K562 (cell line): ENCODE results near the gene TMEM273. TPM values are rescaled to one million over a fixed set of nuclear protein-coding genes. Genes with fewer than 3 reads are reported as not detected.

Experiments used
- GATA2 ChIP-seq: sonication (generic); formaldehyde crosslinking; IDR thresholded peaks from 2 replicates; pipeline ENCODE4 v1.4.0; 2020; ENCODE audit warnings: mild to moderate bottlenecking, missing genetic modification reagents
- KDM1A ChIP-seq, 2 experiments: fragments of 450-650 bp; IDR thresholded peaks; 2 replicates each; pipeline ENCODE4 v1.6.1; 2016; ENCODE audit warnings: mild to moderate bottlenecking in 2 of 2
- NFIX ChIP-seq: fragments of 250-450 bp; sonication (Bioruptor Pico); IDR thresholded peaks from 2 replicates; pipeline ENCODE4 v1.4.0; 2020; ENCODE audit warnings: low read depth, mild to moderate bottlenecking, moderate library complexity
- SIX5 ChIP-seq, 2 experiments: IDR thresholded peaks; 2 replicates each; pipeline ENCODE4 v1.6.1; 2011; ENCODE audit warnings: low read length in 2 of 2, borderline replicate concordance in 1 of 2, low read depth in 1 of 2, mild to moderate bottlenecking in 1 of 2, moderate library complexity in 1 of 2; ENCODE audit not compliant: insufficient read depth in 1 of 2
- TRIM24 ChIP-seq, 2 experiments: fragments of 450-650 bp; IDR thresholded peaks; 2 replicates each; pipeline ENCODE4 v1.6.1; 2016
- YY1 ChIP-seq, 3 experiments: IDR thresholded peaks; 2 replicates each; pipeline ENCODE4 v1.6.1; 2011; ENCODE audit warnings: low read length in 2 of 3, mild to moderate bottlenecking in 2 of 3, moderate library complexity in 2 of 3, borderline replicate concordance in 1 of 3, control low read depth in 1 of 3, low read depth in 1 of 3; ENCODE audit not compliant: insufficient read depth in 3 of 3, insufficient replicate concordance in 2 of 3, control insufficient read depth in 1 of 3, insufficient read length in 1 of 3; ENCODE audit errors: extremely low read depth in 1 of 3
- ZNF699 ChIP-seq: fragments of 250-450 bp; sonication (Bioruptor Pico); IDR thresholded peaks from 2 replicates; pipeline ENCODE4 v1.8.0; 2021; ENCODE audit warnings: mild to moderate bottlenecking, moderate library complexity; ENCODE audit not compliant: insufficient replicate concordance
- polyA plus RNA-seq, 8 experiments: library from polyadenylated mRNA; depleted of rRNA in 4 of 8; stranded (reverse) in 5 of 8; unstranded in 3 of 8; fragments of >200 nt; fragmentation: Nextera tagmentation in 2 of 8; fragmentation: Illumina TruSeq in 1 of 8; extraction: Ambion mirVana in 2 of 8; extraction: Trizol in 1 of 8; gene quantifications; 2 replicates each; pipeline versions ENCODE4 v1.2.1 to v1.2.3, GENCODE V29; 2011 to 2014; ENCODE audit warnings: inconsistent platforms in 1 of 8, missing spikeins in 1 of 8
- total RNA-seq, 7 experiments: library from RNA; depleted of rRNA in 6 of 7; stranded (reverse); fragments of >200 nt in 6 of 7; fragmentation: Illumina TruSeq in 2 of 7; extraction: Trizol in 2 of 7; gene quantifications; 2 replicates each; pipeline versions ENCODE4 v1.2.1 to v1.2.3, GENCODE V29; 2011 to 2021; ENCODE audit warnings: low replicate concordance in 1 of 7
- TF ChIP-seq, protein P1 (sequence below): sonication (generic); formaldehyde crosslinking; IDR thresholded peaks from 2 replicates; pipeline ENCODE4 v1.8.1; 2023; ENCODE audit warnings: mild to moderate bottlenecking, missing genetic modification reagents
- TF ChIP-seq, protein P2 (sequence below), 3 experiments: IDR thresholded peaks in 2 of 3; conservative IDR thresholded peaks in 1 of 3; 2 replicates each; pipeline ENCODE4 v1.5.1; 2011 to 2012; ENCODE audit warnings: low read length in 3 of 3, mild to moderate bottlenecking in 3 of 3, control low read depth in 2 of 3, improper control_type of control experiment in 1 of 3, inconsistent platforms in 1 of 3, low read depth in 1 of 3, mixed read lengths in 1 of 3, moderate library complexity in 1 of 3; ENCODE audit not compliant: insufficient read depth in 2 of 3
- TF ChIP-seq, protein P3 (sequence below): fragments of 450-650 bp; IDR thresholded peaks from 2 replicates; pipeline ENCODE4 v1.6.1; 2016
- TF ChIP-seq, protein P4 (sequence below), 2 experiments: IDR thresholded peaks in 1 of 2; conservative IDR thresholded peaks in 1 of 2; 2 replicates each; pipeline ENCODE4 v1.6.1; 2016; ENCODE audit warnings: low read depth in 2 of 2, mild to moderate bottlenecking in 1 of 2, missing compliant biosample characterization in 1 of 2, missing genetic modification characterization in 1 of 2, moderate library complexity in 1 of 2
- TF ChIP-seq, protein P5 (sequence below): fragments of 450-650 bp; IDR thresholded peaks from 2 replicates; pipeline ENCODE4 v1.6.1; 2016; ENCODE audit warnings: antibody characterized with exemption

The TMEM273 gene
- total and polyA plus RNA-seq, 9 of the 15 experiments (the other 6 are each of a cell fraction or from before 2014, with no cell fraction given): 39.2 to 131 (median 95.6) TPM

DNA sequence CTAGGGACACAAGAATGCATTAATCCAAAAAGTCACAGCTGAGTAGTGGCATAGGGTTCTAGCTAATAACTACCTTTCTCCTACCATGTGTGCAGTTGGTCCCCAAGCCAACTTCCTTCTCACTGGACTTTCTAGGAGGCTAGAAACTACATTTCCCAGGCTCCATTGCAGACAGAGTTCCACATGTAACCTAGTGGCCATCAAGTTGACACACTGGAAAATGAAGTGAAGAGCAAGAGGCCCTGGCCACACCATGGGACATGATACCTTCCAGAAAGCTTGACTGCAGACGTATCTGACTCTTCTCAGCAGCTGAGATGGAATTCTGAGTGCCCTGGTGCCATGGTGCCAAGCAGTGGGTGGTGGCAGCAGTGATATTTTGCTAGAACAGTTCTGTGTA is 49.8 kb upstream of the TMEM273 start (continued):
- TF ChIP-seq, protein P1, sequence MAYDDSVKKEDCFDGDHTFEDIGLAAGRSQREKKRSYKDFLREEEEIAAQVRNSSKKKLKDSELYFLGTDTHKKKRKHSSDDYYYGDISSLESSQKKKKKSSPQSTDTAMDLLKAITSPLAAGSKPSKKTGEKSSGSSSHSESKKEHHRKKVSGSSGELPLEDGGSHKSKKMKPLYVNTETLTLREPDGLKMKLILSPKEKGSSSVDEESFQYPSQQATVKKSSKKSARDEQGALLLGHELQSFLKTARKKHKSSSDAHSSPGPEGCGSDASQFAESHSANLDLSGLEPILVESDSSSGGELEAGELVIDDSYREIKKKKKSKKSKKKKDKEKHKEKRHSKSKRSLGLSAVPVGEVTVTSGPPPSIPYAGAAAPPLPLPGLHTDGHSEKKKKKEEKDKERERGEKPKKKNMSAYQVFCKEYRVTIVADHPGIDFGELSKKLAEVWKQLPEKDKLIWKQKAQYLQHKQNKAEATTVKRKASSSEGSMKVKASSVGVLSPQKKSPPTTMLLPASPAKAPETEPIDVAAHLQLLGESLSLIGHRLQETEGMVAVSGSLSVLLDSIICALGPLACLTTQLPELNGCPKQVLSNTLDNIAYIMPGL (CRISPR knock-in tag): no peak
- no peak for TF ChIP-seq GATA2 (CRISPR knock-in tag)
- no peak for TF ChIP-seq ZNF699
- TF ChIP-seq, protein P2, sequence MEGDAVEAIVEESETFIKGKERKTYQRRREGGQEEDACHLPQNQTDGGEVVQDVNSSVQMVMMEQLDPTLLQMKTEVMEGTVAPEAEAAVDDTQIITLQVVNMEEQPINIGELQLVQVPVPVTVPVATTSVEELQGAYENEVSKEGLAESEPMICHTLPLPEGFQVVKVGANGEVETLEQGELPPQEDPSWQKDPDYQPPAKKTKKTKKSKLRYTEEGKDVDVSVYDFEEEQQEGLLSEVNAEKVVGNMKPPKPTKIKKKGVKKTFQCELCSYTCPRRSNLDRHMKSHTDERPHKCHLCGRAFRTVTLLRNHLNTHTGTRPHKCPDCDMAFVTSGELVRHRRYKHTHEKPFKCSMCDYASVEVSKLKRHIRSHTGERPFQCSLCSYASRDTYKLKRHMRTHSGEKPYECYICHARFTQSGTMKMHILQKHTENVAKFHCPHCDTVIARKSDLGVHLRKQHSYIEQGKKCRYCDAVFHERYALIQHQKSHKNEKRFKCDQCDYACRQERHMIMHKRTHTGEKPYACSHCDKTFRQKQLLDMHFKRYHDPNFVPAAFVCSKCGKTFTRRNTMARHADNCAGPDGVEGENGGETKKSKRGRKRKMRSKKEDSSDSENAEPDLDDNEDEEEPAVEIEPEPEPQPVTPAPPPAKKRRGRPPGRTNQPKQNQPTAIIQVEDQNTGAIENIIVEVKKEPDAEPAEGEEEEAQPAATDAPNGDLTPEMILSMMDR (IDR thresholded peaks at IDR 0.05 in 2 of 3, conservative IDR thresholded peaks at IDR 0.05 in 1 of 3; ENCODE audit: insufficient read depth in 2 of 3, low read depth in 1 of 3, low read length in 3 of 3): peak in 1 of 3 experiments; percentile 35; a peak in 2 of 6 replicates
- TF ChIP-seq NFIX: no peak
- no peak for TF ChIP-seq TRIM24 (IDR thresholded peaks at IDR 0.05)
- peak; percentile 61 to 67 for TF ChIP-seq SIX5 (IDR thresholded peaks at IDR 0.05; ENCODE audit: borderline replicate concordance in 1 of 2, insufficient read depth in 1 of 2, low read depth in 1 of 2, low read length in 2 of 2)
- peak in 1 of 3 experiments; percentile 49 for TF ChIP-seq YY1 (IDR thresholded peaks at IDR 0.05; ENCODE audit: borderline replicate concordance in 1 of 3, control insufficient read depth in 1 of 3, extremely low read depth in 1 of 3, insufficient read depth in 3 of 3, insufficient read length in 1 of 3, insufficient replicate concordance in 2 of 3, low read depth in 1 of 3, low read length in 2 of 3)
- TF ChIP-seq, protein P3, sequence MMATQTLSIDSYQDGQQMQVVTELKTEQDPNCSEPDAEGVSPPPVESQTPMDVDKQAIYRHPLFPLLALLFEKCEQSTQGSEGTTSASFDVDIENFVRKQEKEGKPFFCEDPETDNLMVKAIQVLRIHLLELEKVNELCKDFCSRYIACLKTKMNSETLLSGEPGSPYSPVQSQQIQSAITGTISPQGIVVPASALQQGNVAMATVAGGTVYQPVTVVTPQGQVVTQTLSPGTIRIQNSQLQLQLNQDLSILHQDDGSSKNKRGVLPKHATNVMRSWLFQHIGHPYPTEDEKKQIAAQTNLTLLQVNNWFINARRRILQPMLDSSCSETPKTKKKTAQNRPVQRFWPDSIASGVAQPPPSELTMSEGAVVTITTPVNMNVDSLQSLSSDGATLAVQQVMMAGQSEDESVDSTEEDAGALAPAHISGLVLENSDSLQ: peak; percentile 78
- TF ChIP-seq, protein P4, sequence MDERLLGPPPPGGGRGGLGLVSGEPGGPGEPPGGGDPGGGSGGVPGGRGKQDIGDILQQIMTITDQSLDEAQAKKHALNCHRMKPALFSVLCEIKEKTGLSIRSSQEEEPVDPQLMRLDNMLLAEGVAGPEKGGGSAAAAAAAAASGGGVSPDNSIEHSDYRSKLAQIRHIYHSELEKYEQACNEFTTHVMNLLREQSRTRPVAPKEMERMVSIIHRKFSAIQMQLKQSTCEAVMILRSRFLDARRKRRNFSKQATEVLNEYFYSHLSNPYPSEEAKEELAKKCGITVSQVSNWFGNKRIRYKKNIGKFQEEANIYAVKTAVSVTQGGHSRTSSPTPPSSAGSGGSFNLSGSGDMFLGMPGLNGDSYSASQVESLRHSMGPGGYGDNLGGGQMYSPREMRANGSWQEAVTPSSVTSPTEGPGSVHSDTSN (CRISPR knock-in tag; IDR thresholded peaks at IDR 0.05; ENCODE audit: low read depth): no peak
- TF ChIP-seq, protein P4 (tag; conservative IDR thresholded peaks at IDR 0.05; ENCODE audit: low read depth): 0 out of 2 replicates have a peak, but pooled peaks have one; percentile 45
- TF ChIP-seq, protein P5, sequence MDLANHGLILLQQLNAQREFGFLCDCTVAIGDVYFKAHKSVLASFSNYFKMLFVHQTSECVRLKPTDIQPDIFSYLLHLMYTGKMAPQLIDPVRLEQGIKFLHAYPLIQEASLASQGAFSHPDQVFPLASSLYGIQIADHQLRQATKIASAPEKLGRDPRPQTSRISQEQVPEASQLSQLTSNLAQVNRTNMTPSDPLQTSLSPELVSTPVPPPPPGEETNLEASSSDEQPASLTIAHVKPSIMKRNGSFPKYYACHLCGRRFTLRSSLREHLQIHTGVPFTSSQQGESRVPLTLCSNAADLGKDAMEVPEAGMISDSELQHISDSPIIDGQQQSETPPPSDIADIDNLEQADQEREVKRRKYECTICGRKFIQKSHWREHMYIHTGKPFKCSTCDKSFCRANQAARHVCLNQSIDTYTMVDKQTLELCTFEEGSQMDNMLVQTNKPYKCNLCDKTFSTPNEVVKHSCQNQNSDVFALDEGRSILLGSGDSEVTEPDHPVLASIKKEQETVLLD: no peak
- no peak for TF ChIP-seq KDM1A (IDR thresholded peaks at IDR 0.05)
- TF ChIP-seq, all 486 proteins: peak for 16
